Activated naive CD8-positive, alpha-beta T cell treated with anti-CD3 and anti-CD28 coated beads, Interleukin-2, amount 50 U/mL, for 24 hours (primary cell): ENCODE data around the gene CDO1.
"Not testable (repeated sequence)": the region's sequence is repeated elsewhere in the genome, so short reads cannot be mapped to it uniquely, and the experiment has no call there.

Experiments
- ATAC-seq: fragments of 150-1000 bp; cut with Tn5 transposase; one replicate; pipeline ENCODE4 v1.10.0; 2021
- DNase-seq: peaks from one replicate; pipeline ENCODE4 v3.0.0; 2021
- H3K27ac Mint-ChIP-seq: one replicate; pipeline ENCODE4 v1.8.0; 2021; ENCODE audit warnings: mild to moderate bottlenecking, mixed read lengths
- H3K27me3 Mint-ChIP-seq: one replicate; pipeline ENCODE4 v1.8.0; 2021; ENCODE audit warnings: mixed read lengths
- H3K36me3 Mint-ChIP-seq: one replicate; pipeline ENCODE4 v1.8.0; 2021; ENCODE audit warnings: low read depth, mixed read lengths
- H3K4me1 Mint-ChIP-seq: one replicate; pipeline ENCODE4 v1.8.0; 2021; ENCODE audit warnings: mixed read lengths
- H3K4me3 Mint-ChIP-seq: one replicate; pipeline ENCODE4 v1.8.0; 2021; ENCODE audit warnings: mild to moderate bottlenecking, moderate library complexity, mixed read lengths
- H3K9me3 Mint-ChIP-seq: one replicate; pipeline ENCODE4 v1.8.0; 2021; ENCODE audit warnings: mixed read lengths

The CDO1 gene

DNA sequence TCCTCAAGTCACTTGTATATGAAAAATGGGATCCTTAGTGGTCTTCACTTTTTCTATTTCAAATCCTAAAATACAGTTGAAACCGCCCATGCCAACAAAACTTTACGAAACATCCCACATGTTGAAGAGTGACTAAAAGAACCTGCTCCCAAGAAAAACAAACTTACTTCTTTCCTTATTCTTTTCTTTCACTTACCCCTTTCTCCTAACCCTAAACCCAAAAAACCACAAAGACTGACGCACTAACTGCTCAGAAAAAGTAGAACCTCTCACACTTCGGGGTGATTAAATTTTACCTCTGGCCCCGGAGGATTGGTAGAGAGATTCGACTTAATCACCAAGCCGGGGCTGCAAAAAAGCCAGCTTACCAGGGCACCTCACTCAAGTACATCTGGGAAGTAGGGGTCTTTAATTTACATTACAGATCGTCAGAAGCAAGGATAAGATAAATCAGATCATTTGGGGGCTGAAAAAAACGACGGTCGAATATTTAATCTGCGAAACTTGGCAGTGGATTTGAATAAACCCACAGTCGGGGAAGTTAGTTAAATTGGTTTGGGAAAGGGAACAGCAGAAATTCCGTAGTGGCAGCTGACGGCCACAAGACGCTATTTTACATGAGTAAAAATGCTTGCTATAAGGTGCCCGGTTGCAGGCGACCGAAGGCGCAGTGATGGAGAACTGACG, 1.3 kb downstream of the CDO1 start:
- peaks cover 75% of the 10 kb centered on the region for H3K27me3 Mint-ChIP-seq
- ATAC-seq (peak; percentile 67), DNase-seq (no peak)
- H3K36me3 Mint-ChIP-seq = no peaks in the 10 kb centered on the region
- H3K4me1 Mint-ChIP-seq = peaks cover 33% of the 10 kb centered on the region
- no peaks in the 10 kb centered on the region for H3K9me3 Mint-ChIP-seq
- peak overlapping the region; percentile 67 for H3K4me3 Mint-ChIP-seq
- peak overlapping the region; percentile 40 for H3K27ac Mint-ChIP-seq

DNA sequence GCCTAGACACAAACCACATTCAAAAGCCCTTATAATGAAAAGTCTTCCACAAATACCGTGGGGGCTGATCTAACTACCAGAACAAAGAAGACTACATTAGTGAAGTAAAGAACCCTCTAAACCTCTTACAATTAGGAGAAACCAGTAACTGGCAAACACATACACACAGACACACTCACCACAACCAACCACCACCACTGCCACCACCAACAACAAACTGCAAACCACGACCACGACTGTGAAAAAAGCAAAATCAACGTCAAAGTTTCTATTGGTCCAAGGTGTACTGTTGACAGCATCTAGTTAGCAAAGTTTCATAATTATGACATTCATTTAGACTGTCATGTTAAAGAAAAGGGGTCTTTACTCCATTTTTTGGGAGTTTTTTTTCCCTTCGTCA, 2.7 kb downstream of the CDO1 start:
- Mint-ChIP-seq H3K9me3 (no peaks in the 10 kb centered on the region), H3K27ac (no peak overlapping the region), H3K4me3 (no peak overlapping the region), H3K36me3 (no peaks in the 10 kb centered on the region), H3K27me3 (peaks cover 75% of the 10 kb centered on the region), H3K4me1 (peaks cover 36% of the 10 kb centered on the region)
- ATAC-seq (no peak), DNase-seq (no peak)

DNA sequence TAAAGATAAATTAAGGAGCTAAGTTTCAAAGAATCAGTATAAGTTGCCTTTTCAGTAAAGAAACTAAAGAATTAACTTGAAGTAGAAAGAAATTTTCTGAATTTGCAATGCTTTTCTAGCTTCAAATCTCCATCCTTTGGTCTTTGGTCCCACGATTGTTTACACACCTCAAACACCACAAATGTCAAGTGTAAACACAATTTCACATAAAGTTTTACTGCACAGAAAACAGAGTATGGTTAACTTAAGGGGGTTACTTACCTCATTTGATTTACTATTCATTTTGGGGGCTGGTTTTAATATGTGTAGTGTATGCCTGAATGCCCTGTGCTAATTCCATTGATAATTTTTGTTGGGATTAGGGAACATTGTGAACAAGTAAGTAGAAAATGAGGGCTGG, 4.1 kb downstream of the CDO1 start:
- Mint-ChIP-seq H3K9me3 (no peaks in the 10 kb centered on the region), H3K4me1 (peaks cover 40% of the 10 kb centered on the region), H3K27me3 (peaks cover 70% of the 10 kb centered on the region), H3K27ac (no peak overlapping the region), H3K36me3 (no peaks in the 10 kb centered on the region), H3K4me3 (no peak overlapping the region)
- ATAC-seq = no peak
- DNase-seq = no peak

DNA sequence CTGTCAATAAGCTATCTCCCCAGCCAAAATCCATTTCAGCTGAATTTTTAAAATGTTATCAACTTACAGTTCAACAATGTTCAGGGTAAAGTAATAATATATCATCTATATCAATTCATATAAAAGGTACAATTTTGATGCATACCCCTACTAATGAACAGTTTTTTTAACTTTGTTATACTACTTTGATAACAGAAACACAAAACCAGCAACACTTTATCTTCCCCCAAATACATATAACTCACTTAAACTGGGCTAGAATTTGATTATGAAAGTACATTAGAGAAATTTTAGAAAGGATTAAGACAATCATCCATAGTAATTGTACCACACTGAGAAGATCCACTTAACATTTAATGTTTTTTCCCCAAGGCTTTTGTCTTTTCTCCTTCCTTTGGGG, 5.1 kb downstream of the CDO1 start:
- no peak for DNase-seq
- Mint-ChIP-seq H3K4me1 (peaks cover 41% of the 10 kb centered on the region), H3K27me3 (peaks cover 65% of the 10 kb centered on the region), H3K27ac (no peak overlapping the region), H3K9me3 (no peaks in the 10 kb centered on the region), H3K4me3 (no peak overlapping the region), H3K36me3 (no peaks in the 10 kb centered on the region)
- no peak for ATAC-seq

DNA sequence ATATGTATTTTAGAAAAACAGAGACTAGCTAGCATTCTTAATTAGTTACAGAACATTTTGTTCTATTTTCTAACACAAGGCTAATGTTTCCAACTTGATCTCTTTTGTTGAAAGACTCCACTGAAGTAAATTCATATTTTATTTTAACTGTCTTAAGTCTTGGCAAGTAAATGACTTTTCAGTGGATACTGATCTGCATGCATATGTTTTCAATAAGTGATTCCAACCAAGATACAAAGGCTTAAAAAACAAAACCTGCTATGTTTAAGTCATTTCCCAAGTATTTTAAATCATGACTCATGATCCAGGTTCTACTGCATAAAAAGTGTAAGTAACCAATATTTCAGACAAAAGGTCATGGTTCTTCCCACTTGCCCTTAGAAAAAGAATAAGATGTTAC, 5.7 kb downstream of the CDO1 start:
- Mint-ChIP-seq H3K9me3 (no peaks in the 10 kb centered on the region), H3K4me1 (peaks cover 38% of the 10 kb centered on the region), H3K36me3 (no peaks in the 10 kb centered on the region), H3K27ac (no peak overlapping the region), H3K27me3 (peaks cover 61% of the 10 kb centered on the region), H3K4me3 (no peak overlapping the region)
- ATAC-seq (no peak), DNase-seq (no peak)

DNA sequence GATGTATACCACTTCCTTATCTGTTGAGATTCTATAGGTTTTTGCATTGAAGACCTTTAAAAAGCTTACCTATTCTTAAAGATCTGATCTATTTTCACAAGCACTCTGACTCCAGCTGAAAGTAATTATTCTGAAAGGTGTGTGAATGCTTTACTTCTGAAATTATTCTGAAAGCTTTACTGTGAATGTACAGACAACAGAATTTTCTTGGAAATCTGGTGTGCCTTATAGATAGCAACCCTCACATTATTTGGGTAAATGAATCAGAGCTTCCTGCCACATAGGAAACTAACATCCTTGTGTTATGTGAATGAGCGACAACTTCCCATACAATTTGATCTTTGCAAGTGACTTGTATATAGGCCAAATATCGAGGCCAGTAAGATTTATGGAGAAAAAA, 6.5 kb downstream of the CDO1 start:
- Mint-ChIP-seq H3K36me3 (no peaks in the 10 kb centered on the region), H3K27me3 (peaks cover 53% of the 10 kb centered on the region), H3K4me1 (peaks cover 30% of the 10 kb centered on the region), H3K9me3 (no peaks in the 10 kb centered on the region), H3K4me3 (no peak overlapping the region), H3K27ac (no peak overlapping the region)
- ATAC-seq (peak; percentile 28), DNase-seq (no peak)

DNA sequence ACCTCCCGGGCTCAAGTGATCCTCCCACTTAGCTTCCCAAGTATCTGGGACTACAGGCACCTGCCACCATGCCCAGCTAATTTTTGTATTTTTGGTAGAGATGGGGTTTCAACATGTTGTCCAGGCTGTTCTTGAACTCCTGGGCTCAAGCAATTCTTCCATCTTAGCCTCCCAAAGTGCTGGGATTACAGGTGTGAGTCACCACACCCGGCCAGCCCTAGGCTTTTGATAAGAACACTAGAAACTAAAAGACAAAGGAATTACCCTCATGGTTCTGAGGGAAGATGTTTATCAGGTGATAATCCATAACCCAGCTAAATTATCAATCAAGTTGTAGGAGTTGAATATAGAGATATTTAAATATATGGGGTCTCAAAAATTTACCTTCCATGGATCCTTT, 8.4 kb downstream of the CDO1 start:
- not testable (repeated sequence) for H3K27ac Mint-ChIP-seq, H3K36me3 Mint-ChIP-seq, H3K4me3 Mint-ChIP-seq, DNase-seq, H3K9me3 Mint-ChIP-seq, ATAC-seq
- Mint-ChIP-seq H3K27me3 (peaks cover 34% of the 10 kb centered on the region), H3K4me1 (peaks cover 19% of the 10 kb centered on the region)

DNA sequence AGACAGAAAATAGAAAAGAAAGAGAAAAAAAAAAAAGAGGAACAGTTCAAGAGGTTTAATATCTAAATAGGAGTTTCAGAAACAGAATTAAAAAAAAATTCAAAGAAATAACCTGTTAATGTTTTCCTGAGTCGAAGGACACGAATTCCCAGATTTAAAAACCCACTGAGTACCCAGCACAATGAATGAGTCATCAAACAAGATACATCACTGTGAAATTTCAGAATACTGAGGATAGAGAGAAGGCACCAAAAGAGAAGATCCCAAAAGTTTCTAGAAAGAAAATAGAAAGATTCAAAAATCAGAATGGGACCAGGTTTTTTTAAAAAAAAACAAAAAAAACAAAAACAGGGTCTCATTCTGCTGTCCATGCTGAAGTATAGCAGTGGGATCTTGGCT, 8.8 kb downstream of the CDO1 start:
- Mint-ChIP-seq H3K4me3 (no peak overlapping the region), H3K9me3 (no peaks in the 10 kb centered on the region)

DNA sequence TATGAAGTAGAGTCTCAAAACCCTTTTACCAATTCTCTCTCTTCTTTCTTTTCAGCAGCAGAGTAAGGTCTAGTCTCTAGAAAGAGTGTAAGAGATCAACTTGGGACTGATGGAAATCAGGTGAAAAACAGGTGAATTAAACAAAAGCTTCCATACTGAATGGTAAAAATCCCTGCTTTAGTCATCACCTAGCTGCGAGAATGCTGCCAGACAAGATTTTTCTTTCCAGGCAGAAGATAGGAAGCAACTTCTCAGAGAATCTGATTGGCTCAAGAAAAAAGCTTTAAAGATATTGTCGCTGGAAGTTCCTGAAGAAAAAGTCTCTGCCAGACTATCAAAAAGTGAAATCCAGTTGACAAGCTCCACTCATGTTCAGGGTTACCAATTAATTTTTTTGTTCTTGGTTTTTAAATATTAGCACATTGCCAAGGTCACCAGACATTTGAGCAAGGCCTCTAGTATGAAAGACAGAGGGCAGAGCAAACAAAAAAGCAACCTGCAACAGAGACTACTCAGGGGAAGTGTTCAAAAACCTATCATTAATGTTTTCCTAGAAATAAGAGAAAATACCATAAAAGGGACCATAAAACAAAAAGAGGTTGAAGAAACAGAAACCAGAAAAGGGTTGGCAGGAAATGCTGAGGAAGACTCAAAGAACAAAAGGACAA, 9.3 kb downstream of the CDO1 start:
- Mint-ChIP-seq H3K4me3 (no peak overlapping the region), H3K27ac (no peak overlapping the region), H3K36me3 (no peaks in the 10 kb centered on the region), H3K27me3 (peaks cover 27% of the 10 kb centered on the region), H3K4me1 (peaks cover 19% of the 10 kb centered on the region), H3K9me3 (no peaks in the 10 kb centered on the region)
- DNase-seq (no peak), ATAC-seq (no peak)

More for the DNA sequence above, 8.8 kb downstream of the CDO1 start:
- peaks cover 32% of the 10 kb centered on the region for H3K27me3 Mint-ChIP-seq
- DNase-seq (no peak), ATAC-seq (no peak)
- no peak overlapping the region for H3K27ac Mint-ChIP-seq
- peaks cover 19% of the 10 kb centered on the region for H3K4me1 Mint-ChIP-seq
- no peaks in the 10 kb centered on the region for H3K36me3 Mint-ChIP-seq

DNA sequence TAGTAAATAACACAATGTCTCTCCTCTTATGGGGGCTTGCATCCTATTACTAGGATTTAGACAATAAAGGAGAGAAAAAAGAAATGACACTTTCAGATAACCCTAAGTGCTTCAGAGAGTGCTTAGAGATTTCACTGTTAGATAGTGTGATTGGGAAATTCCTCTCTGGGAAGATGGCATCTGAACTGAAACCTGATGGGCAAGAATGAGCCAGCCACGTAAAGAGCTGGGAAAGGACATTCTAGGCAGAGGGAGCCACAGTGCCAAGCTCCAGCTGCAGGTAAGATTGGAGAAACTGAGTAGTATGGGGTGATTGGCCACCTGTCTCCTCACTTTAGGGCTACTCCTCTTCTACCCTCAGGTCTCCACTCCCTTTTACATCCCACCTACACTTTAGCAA, 14.5 kb downstream of the CDO1 start:
- ATAC-seq = no peak
- Mint-ChIP-seq H3K36me3 (no peaks in the 10 kb centered on the region), H3K27ac (no peak overlapping the region), H3K4me1 (peaks cover under 1% of the 10 kb centered on the region), H3K4me3 (no peak overlapping the region), H3K27me3 (no peaks in the 10 kb centered on the region), H3K9me3 (no peaks in the 10 kb centered on the region)
- DNase-seq = no peak

DNA sequence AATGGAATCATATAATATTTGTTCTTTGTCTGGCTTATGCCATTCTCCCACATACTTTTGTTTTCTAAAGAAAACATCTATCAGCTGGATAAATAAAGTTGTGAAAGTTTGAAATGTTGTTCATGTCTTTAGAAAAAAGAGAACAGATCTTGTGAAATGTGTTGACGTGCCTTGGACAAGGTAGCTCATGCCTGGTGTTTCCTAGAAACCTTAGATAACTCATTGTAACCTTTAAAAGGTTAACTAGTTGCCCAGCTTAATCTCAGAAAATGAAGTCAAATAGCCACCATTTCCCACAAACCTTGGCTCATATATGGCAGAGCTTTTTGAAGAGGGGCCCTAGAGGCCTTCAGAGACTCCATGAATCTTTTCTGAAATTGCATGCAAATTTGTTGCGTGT, 15.3 kb downstream of the CDO1 start:
- Mint-ChIP-seq H3K36me3 (no peaks in the 10 kb centered on the region), H3K9me3 (no peaks in the 10 kb centered on the region), H3K27me3 (peaks cover 5% of the 10 kb centered on the region), H3K4me1 (no peaks in the 10 kb centered on the region), H3K27ac (no peak overlapping the region), H3K4me3 (no peak overlapping the region)
- DNase-seq = no peak
- no peak for ATAC-seq

DNA sequence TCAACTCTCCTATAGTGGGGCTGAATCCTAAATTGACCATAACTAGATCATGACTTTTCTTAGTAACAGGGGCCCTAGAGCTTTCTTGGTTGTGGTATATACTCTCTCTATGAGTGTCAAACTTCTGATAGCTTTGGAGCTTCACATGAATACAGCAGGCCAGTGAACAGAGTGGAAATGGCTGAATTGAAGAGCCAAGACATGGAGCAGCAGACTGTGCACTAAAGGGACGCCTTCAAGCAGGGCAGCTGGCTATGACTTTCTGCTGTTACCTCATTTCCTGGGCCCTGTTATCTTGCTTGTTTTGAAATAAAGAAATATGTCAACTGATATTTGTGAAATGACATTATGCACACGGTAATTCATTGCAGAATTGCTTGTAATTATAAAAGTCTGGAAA, 16.4 kb downstream of the CDO1 start:
- no peak overlapping the region for H3K4me3 Mint-ChIP-seq
- H3K36me3 Mint-ChIP-seq = no peaks in the 10 kb centered on the region
- no peak overlapping the region for H3K27ac Mint-ChIP-seq
- H3K27me3 Mint-ChIP-seq = peaks cover 7% of the 10 kb centered on the region
- no peak for DNase-seq
- H3K4me1 Mint-ChIP-seq = no peaks in the 10 kb centered on the region
- H3K9me3 Mint-ChIP-seq = no peaks in the 10 kb centered on the region
- no peak for ATAC-seq

DNA sequence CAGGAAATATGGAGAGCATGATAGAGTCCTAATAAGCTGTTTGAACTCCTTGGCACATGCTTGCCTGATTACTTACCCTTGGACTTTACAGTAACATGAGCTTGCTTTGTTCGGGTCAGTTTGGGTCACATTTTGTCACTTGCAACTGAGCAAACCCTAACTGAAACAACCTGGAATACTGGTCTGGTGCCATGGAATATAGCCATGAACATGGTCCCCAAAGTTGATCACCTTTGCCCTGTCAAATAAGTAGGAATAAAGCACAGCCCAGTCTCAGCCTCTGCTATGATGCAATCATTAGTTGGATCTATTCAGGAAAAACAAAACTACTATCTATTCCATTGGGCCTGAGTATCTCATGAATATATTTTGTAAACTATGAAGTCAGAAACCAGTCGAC, 18.2 kb downstream of the CDO1 start:
- H3K4me1 Mint-ChIP-seq = no peaks in the 10 kb centered on the region
- H3K27me3 Mint-ChIP-seq = peaks cover 11% of the 10 kb centered on the region
- no peak for ATAC-seq
- no peak overlapping the region for H3K27ac Mint-ChIP-seq
- H3K9me3 Mint-ChIP-seq = no peaks in the 10 kb centered on the region
- H3K4me3 Mint-ChIP-seq = no peak overlapping the region
- no peaks in the 10 kb centered on the region for H3K36me3 Mint-ChIP-seq
- no peak for DNase-seq

DNA sequence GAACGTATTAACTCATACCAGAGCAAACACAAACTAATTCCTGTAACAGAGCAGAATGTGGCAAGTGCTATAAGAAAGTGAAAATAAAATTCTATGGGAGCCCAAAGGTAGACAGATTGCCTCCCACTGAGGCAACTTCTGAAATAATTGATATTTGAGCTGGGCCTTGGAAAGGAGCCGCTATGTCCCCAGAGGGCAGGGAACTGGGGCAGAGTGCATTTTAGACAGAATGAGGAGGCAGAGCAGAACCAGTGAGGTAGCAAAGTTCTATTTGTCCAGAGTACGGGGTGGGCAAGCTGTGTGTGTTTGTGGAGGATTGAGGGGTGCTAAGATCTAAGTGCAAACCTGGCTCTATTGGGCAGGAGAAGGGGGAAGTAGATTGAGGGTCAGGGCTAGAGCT, 19.8 kb downstream of the CDO1 start:
- no peak for ATAC-seq
- Mint-ChIP-seq H3K4me3 (no peak overlapping the region), H3K36me3 (no peaks in the 10 kb centered on the region), H3K9me3 (no peaks in the 10 kb centered on the region), H3K27me3 (peaks cover 19% of the 10 kb centered on the region), H3K4me1 (no peaks in the 10 kb centered on the region), H3K27ac (no peak overlapping the region)
- DNase-seq = no peak

DNA sequence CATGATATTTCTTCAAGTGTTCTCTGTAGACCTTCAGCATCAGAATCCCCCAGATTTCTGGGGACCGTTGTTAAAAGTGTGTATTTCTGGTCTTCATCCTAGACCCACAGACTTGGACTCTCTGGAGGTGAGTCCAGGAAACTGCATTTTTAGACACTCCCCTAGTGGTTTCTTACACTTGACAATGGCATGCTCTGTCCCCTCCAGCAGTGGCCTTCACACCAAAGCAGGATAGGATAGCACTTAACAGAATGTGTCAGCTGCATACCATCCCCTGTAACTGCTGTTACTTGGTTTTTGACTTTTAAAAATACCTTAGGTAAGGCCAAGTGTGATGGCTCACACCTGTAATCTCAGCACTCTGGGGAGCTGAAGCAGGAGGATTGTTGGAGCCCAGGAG, 20.8 kb downstream of the CDO1 start:
- Mint-ChIP-seq H3K4me3 (no peak overlapping the region), H3K27ac (no peak overlapping the region), H3K36me3 (no peaks in the 10 kb centered on the region), H3K9me3 (no peaks in the 10 kb centered on the region), H3K27me3 (peaks cover 19% of the 10 kb centered on the region), H3K4me1 (no peaks in the 10 kb centered on the region)
- DNase-seq (no peak), ATAC-seq (no peak)
